ENCODE results near the gene FXR2. TPM values are rescaled to one million over a fixed set of nuclear protein-coding genes. Genes with fewer than 3 reads are reported as not detected.

The FXR2 gene
- total RNA-seq, 1 experiment from 2014 or later = 49.7 TPM

DNA sequence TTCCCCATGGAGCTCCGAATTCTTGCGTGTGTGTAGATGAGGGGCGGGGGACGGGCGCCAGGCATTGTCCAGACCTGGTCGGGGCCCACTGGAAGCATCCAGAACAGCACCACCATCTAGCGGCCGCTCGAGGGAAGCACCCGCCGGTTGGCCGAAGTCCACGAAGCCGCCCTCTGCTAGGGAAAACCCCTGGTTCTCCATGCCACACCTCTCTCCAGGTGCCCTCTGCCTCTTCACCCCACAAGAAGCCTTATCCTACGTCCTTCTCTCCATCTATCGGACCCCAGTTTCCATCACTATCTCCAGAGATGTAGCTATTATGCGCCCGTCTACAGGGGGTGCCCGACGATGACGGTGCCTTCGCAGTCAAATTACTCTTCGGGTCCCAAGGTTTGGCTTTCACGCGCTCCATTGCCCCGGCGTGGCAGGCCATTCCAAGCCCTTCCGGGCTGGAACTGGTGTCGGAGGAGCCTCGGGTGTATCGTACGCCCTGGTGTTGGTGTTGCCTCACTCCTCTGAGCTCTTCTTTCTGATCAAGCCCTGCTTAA lies 53.6 kb downstream of the FXR2 start (continued):
- TF ChIP-seq FOSL1 (IDR thresholded peaks at IDR 0.05; ENCODE audit: low read depth) = no peak
- no peak for TF ChIP-seq YY1 (IDR thresholded peaks at IDR 0.05; ENCODE audit: extremely low read depth, insufficient replicate concordance, low read depth, low read length)
- TF ChIP-seq SP1 (IDR thresholded peaks at IDR 0.05; ENCODE audit: low read depth) = no peak
- TF ChIP-seq RAD21 (IDR thresholded peaks at IDR 0.05; ENCODE audit: low read depth) = peak; percentile 90
- no peak for TF ChIP-seq ZFX (IDR thresholded peaks at IDR 0.05)
- no peak for TF ChIP-seq EZH2 (IDR thresholded peaks at IDR 0.05)
- TF ChIP-seq POLR2AphosphoS5 (IDR thresholded peaks at IDR 0.05; ENCODE audit: low read depth, low read length) = peak; percentile 45; the same call in 1 of the 2 replicates
- TF ChIP-seq, protein P1, sequence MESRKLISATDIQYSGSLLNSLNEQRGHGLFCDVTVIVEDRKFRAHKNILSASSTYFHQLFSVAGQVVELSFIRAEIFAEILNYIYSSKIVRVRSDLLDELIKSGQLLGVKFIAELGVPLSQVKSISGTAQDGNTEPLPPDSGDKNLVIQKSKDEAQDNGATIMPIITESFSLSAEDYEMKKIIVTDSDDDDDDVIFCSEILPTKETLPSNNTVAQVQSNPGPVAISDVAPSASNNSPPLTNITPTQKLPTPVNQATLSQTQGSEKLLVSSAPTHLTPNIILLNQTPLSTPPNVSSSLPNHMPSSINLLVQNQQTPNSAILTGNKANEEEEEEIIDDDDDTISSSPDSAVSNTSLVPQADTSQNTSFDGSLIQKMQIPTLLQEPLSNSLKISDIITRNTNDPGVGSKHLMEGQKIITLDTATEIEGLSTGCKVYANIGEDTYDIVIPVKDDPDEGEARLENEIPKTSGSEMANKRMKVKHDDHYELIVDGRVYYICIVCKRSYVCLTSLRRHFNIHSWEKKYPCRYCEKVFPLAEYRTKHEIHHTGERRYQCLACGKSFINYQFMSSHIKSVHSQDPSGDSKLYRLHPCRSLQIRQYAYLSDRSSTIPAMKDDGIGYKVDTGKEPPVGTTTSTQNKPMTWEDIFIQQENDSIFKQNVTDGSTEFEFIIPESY (IDR thresholded peaks at IDR 0.05; ENCODE audit: extremely low read depth, insufficient replicate concordance, low read length) = no peak

DNA sequence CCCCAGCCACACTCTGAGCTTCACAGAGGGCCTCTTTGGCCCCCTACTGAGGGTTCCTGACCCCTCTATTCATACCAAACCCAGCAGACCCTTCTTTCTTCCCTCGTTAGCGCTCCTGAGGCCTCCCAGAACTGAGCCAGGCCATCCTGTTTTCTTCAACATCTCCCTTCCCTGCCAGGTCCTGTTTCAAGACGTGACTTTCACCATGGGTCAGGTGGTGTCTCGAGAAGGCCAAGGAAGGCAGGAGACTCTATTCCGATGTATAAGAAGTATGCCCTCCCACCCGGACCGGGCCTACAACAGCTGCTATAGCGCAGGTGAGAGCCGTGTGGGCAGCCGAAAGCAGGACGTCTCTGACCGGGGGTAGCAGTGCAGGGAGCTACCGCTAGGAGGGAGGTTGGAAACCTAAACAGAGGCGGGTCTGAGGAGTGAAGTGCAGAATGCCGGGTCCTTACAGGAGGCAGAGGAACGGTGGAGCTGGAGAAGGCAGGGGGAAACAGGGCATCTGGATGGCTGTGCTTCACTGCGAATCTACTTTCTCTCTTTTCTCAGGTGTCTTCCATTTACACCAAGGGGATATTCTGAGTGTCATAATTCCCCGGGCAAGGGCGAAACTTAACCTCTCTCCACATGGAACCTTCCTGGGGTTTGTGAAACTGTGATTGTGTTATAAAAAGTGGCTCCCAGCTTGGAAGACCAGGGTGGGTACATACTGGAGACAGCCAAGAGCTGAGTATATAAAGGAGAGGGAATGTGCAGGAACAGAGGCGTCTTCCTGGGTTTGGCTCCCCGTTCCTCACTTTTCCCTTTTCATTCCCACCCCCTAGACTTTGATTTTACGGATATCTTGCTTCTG lies 54.3 kb downstream of the FXR2 start:
- Histone ChIP-seq H3K9ac (ENCODE audit: low read length) (peak overlapping the region; percentile 98), H3K4me3 (replicated peaks in 1 of 2; ENCODE audit: low read depth in 1 of 2, low read length in 2 of 2) (peak overlapping the region; percentile 79 to 83), H3K4me2 (ENCODE audit: low read length) (peak overlapping the region; percentile 95), H3K79me2 (ENCODE audit: insufficient read depth, low read length) (peaks cover 40% of the 10 kb centered on the region), H3K4me1 (ENCODE audit: control insufficient read depth in 1 of 2, insufficient read depth in 2 of 2, low read length in 2 of 2) (peaks cover 27 to 55% of the 10 kb centered on the region in 2 experiments), H3K36me3 (ENCODE audit: control insufficient read depth in 1 of 2, insufficient read depth in 2 of 2, low read length in 2 of 2) (peaks cover 17 to 21% of the 10 kb centered on the region in 2 experiments), H2AFZ (ENCODE audit: low read depth, low read length, poor library complexity, severe bottlenecking) (no peak overlapping the region), H3K9me3 (ENCODE audit: control insufficient read depth in 1 of 2, insufficient read depth in 1 of 2, low read depth in 1 of 2, low read length in 2 of 2) (no peaks in the 10 kb centered on the region), H3K27me3 (ENCODE audit: insufficient read depth, low read length) (no peaks in the 10 kb centered on the region), H3K27ac (ENCODE audit: low read depth, low read length) (peak overlapping the region; percentile 86), H4K20me1 (ENCODE audit: insufficient read depth) (no peaks in the 10 kb centered on the region), H3K9me2 (ENCODE audit: insufficient read depth) (no peaks in the 10 kb centered on the region)
- DNase-seq (ENCODE audit: low read depth, low spot score) = no peak
- intact Hi-C loops (cut with micrococcal nuclease) = loop anchor here (1.0 to 10.0 kb wide), 5 partner anchors 46 to 204 kb away; partner anchors contain the start of genes CHRNB1, POLR2A and SLC35G6
- TF ChIP-seq, protein P2, sequence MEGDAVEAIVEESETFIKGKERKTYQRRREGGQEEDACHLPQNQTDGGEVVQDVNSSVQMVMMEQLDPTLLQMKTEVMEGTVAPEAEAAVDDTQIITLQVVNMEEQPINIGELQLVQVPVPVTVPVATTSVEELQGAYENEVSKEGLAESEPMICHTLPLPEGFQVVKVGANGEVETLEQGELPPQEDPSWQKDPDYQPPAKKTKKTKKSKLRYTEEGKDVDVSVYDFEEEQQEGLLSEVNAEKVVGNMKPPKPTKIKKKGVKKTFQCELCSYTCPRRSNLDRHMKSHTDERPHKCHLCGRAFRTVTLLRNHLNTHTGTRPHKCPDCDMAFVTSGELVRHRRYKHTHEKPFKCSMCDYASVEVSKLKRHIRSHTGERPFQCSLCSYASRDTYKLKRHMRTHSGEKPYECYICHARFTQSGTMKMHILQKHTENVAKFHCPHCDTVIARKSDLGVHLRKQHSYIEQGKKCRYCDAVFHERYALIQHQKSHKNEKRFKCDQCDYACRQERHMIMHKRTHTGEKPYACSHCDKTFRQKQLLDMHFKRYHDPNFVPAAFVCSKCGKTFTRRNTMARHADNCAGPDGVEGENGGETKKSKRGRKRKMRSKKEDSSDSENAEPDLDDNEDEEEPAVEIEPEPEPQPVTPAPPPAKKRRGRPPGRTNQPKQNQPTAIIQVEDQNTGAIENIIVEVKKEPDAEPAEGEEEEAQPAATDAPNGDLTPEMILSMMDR (IDR thresholded peaks at IDR 0.05 in 2 of 3, conservative IDR thresholded peaks at IDR 0.05 in 1 of 3; ENCODE audit: borderline replicate concordance in 1 of 3, insufficient read depth in 1 of 3, low read depth in 2 of 3, low read length in 2 of 3) = peak in 2 of 3 experiments; percentile 54 to 68; a peak in 4 of 6 replicates
- TF ChIP-seq CBX3 (IDR thresholded peaks at IDR 0.05; ENCODE audit: low read depth) (no peak), ZFX (IDR thresholded peaks at IDR 0.05) (peak; percentile 43; the same call in 1 of the 2 replicates)
- RAD21 ChIA-PET (ENCODE audit: low non-redundant PET in 1 of 2, low total read pairs in 2 of 2, uncharacterized antibody in 2 of 2, unreplicated experiment in 2 of 2) = interaction anchor here (1.0 to 1.7 kb wide), 2 partner anchors 11 to 204 kb away, joined by 3 to 4 read pairs; no protein-coding TSS in a partner anchor
- CTCF ChIA-PET = interaction anchor here (0.6 to 2.4 kb wide), 30 partner anchors 8 to 514 kb away, joined by 3 to 37 read pairs (median 4); partner anchors contain the start of genes CD68, NEURL4, PLSCR3 and SLC2A4
- peak; percentile 65 for ATAC-seq
- POLR2A ChIA-PET = interaction anchor here (0.6 to 2.0 kb wide), 12 partner anchors 12 to 613 kb away, joined by 3 to 7 read pairs (median 3); partner anchors contain the start of genes MPDU1, POLR2A, TMEM102 and TNK1
- no TSS peak for BruUV-seq (replicated peaks)
